Measurements from ENCODE around the gene EVI5.

The EVI5 gene

GRCh38 chr1:92820551-92820950 is 35.6 kb upstream of the EVI5 start:
- Histone ChIP-seq H2AFZ (ENCODE audit: low read depth, low read length) (no peak overlapping the region), H3K9me3 (ENCODE audit: insufficient read depth, low read length) (no peaks in the 10 kb centered on the region), H3K27me3 (ENCODE audit: low read depth, low read length) (no peaks in the 10 kb centered on the region), H3K4me3 (ENCODE audit: low read length) (no peak overlapping the region), H3K4me1 (ENCODE audit: low read length) (peaks cover 3% of the 10 kb centered on the region; the same call in 1 of the 2 replicates), H3K27ac (ENCODE audit: low read length) (no peak overlapping the region), H3K79me2 (ENCODE audit: low read length) (no peaks in the 10 kb centered on the region), H4K20me1 (ENCODE audit: insufficient read depth, low read length) (no peaks in the 10 kb centered on the region), H3K4me2 (ENCODE audit: low read length) (no peak overlapping the region), H3K36me3 (replicated peaks; ENCODE audit: low read depth, low read length) (no peaks in the 10 kb centered on the region), H3K9ac (ENCODE audit: low read length) (no peak overlapping the region)
- TF ChIP-seq EZH2phosphoT487 (IDR thresholded peaks at IDR 0.05; ENCODE audit: low read depth) (no peak), CTCF (IDR thresholded peaks at IDR 0.05; ENCODE audit: low read depth, low read length) (no peak)

- Histone ChIP-seq H3K27me3 (ENCODE audit: low read depth, low read length) (no peaks in the 10 kb centered on the region), H3K9ac (ENCODE audit: low read length) (no peak overlapping the region), H3K4me3 (ENCODE audit: low read length) (no peak overlapping the region), H3K79me2 (ENCODE audit: low read length) (no peaks in the 10 kb centered on the region), H3K9me3 (ENCODE audit: insufficient read depth, low read length) (no peaks in the 10 kb centered on the region), H3K27ac (ENCODE audit: low read length) (no peak overlapping the region), H2AFZ (ENCODE audit: low read depth, low read length) (no peak overlapping the region), H4K20me1 (ENCODE audit: insufficient read depth, low read length) (no peaks in the 10 kb centered on the region), H3K4me1 (ENCODE audit: low read length) (peaks cover 3% of the 10 kb centered on the region; the same call in 1 of the 2 replicates), H3K36me3 (replicated peaks; ENCODE audit: low read depth, low read length) (no peaks in the 10 kb centered on the region), H3K4me2 (ENCODE audit: low read length) (no peak overlapping the region)
- no peak for TF ChIP-seq CTCF (IDR thresholded peaks at IDR 0.05; ENCODE audit: low read depth, low read length)
- TF ChIP-seq EZH2phosphoT487 (IDR thresholded peaks at IDR 0.05; ENCODE audit: low read depth), result no peak
Observed at GRCh38 chr1:92820024-92820423, 35.1 kb upstream of the EVI5 start.

- Histone ChIP-seq H3K9ac (ENCODE audit: low read length) (no peak overlapping the region), H4K20me1 (ENCODE audit: insufficient read depth, low read length) (no peaks in the 10 kb centered on the region), H3K36me3 (replicated peaks; ENCODE audit: low read depth, low read length) (no peaks in the 10 kb centered on the region), H2AFZ (ENCODE audit: low read depth, low read length) (no peak overlapping the region), H3K27me3 (ENCODE audit: low read depth, low read length) (no peaks in the 10 kb centered on the region), H3K4me2 (ENCODE audit: low read length) (no peak overlapping the region), H3K27ac (ENCODE audit: low read length) (no peak overlapping the region), H3K4me1 (ENCODE audit: low read length) (peaks cover 3% of the 10 kb centered on the region; the same call in 1 of the 2 replicates), H3K79me2 (ENCODE audit: low read length) (no peaks in the 10 kb centered on the region), H3K9me3 (ENCODE audit: insufficient read depth, low read length) (no peaks in the 10 kb centered on the region), H3K4me3 (ENCODE audit: low read length) (no peak overlapping the region)
- TF ChIP-seq EZH2phosphoT487 (IDR thresholded peaks at IDR 0.05; ENCODE audit: low read depth), result no peak
- TF ChIP-seq CTCF (IDR thresholded peaks at IDR 0.05; ENCODE audit: low read depth, low read length), result peak; percentile 42
Observed at GRCh38 chr1:92817986-92818764, 33.3 kb upstream of the EVI5 start.

GRCh38 chr1:92817137-92817697 is 32.3 kb upstream of the EVI5 start:
- Histone ChIP-seq H3K9me3 (ENCODE audit: insufficient read depth, low read length) (no peaks in the 10 kb centered on the region), H4K20me1 (ENCODE audit: insufficient read depth, low read length) (no peaks in the 10 kb centered on the region), H3K27me3 (ENCODE audit: low read depth, low read length) (no peaks in the 10 kb centered on the region), H3K79me2 (ENCODE audit: low read length) (no peaks in the 10 kb centered on the region), H3K4me3 (ENCODE audit: low read length) (no peak overlapping the region), H3K4me1 (ENCODE audit: low read length) (no peaks in the 10 kb centered on the region), H3K27ac (ENCODE audit: low read length) (no peak overlapping the region), H3K36me3 (replicated peaks; ENCODE audit: low read depth, low read length) (no peaks in the 10 kb centered on the region), H3K4me2 (ENCODE audit: low read length) (no peak overlapping the region), H3K9ac (ENCODE audit: low read length) (no peak overlapping the region), H2AFZ (ENCODE audit: low read depth, low read length) (no peak overlapping the region)
- TF ChIP-seq EZH2phosphoT487 (IDR thresholded peaks at IDR 0.05; ENCODE audit: low read depth) (no peak), CTCF (IDR thresholded peaks at IDR 0.05; ENCODE audit: low read depth, low read length) (no peak)

Data from OCI-LY3 (cell line).